Measurements from ENCODE around the gene AATF. TPM values are rescaled to one million over a fixed set of nuclear protein-coding genes. Genes with fewer than 3 reads are reported as not detected.

Gene AATF
- total RNA-seq, 1 experiment from 2014 or later = 186 TPM

DNA sequence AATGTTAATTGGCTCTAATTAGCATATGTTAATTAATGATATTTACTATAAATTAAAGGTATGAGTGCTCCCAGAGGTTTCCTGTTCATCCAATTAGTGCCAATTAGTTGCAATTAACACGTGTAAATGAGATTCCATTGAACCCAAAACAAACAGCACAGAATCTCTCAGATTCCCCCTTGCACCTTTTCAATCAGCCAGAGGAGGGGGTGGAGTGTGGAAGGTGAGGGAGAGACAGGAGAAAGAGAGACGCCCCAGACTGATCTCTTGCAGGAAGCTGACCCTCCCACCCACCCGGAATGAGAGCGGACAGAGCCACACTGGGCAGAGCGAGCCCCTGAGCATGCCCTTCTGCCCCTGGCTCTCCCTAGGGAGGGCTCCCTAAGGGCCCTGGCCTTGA is 35.6 kb upstream of the AATF start:
- BruUV-seq (replicated peaks) = no TSS peak
- H3K4me1 Mint-ChIP-seq (ENCODE audit: low read depth, unreplicated experiment) = peaks cover 3% of the 10 kb centered on the region
- no peak for DNase-seq
- H3K9me3 Mint-ChIP-seq (ENCODE audit: low read depth, unreplicated experiment) = no peaks in the 10 kb centered on the region
- no peak overlapping the region for H3K27ac Mint-ChIP-seq (ENCODE audit: unreplicated experiment)
- H3K27me3 Mint-ChIP-seq (ENCODE audit: unreplicated experiment) = peaks cover 44% of the 10 kb centered on the region
- TF ChIP-seq, protein P1, sequence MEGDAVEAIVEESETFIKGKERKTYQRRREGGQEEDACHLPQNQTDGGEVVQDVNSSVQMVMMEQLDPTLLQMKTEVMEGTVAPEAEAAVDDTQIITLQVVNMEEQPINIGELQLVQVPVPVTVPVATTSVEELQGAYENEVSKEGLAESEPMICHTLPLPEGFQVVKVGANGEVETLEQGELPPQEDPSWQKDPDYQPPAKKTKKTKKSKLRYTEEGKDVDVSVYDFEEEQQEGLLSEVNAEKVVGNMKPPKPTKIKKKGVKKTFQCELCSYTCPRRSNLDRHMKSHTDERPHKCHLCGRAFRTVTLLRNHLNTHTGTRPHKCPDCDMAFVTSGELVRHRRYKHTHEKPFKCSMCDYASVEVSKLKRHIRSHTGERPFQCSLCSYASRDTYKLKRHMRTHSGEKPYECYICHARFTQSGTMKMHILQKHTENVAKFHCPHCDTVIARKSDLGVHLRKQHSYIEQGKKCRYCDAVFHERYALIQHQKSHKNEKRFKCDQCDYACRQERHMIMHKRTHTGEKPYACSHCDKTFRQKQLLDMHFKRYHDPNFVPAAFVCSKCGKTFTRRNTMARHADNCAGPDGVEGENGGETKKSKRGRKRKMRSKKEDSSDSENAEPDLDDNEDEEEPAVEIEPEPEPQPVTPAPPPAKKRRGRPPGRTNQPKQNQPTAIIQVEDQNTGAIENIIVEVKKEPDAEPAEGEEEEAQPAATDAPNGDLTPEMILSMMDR (IDR thresholded peaks at IDR 0.05; ENCODE audit: unreplicated experiment) = no peak
- CTCF ChIA-PET = interaction anchor here (0.5 kb wide), 1 partner anchor 90 kb away, joined by 3 read pairs; no protein-coding TSS in a partner anchor
- no peaks in the 10 kb centered on the region for H3K36me3 Mint-ChIP-seq (ENCODE audit: insufficient read depth, unreplicated experiment)
- no peak overlapping the region for H3K4me3 Mint-ChIP-seq (ENCODE audit: low read depth, unreplicated experiment)
- intact Hi-C loops (cut with micrococcal nuclease; ENCODE audit: unreplicated experiment) = no loop called here

DNA sequence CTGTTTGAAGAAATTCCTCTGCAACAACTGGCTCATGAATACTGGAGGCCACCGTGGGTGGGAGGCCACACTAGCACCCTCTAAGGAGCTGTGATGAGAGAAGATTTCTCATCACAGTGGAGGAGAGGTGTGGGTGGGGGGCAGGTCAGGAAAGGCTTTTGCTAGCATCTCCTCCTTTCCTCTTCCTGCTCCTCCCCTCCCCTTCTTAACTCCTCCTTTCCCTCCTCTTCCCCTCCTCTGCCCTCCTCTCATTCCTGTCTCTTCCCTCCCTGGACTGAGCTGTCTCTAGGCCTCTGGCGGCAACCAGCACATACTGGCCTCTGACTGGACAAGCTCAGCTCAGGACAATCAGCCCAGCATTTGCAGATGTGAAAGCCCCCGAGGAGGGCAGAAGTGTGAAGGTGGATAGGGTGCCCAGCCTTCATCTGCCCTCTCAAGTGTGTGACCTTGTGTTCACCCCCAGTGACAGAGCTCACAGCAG is 30.5 kb upstream of the AATF start:
- CTCF ChIA-PET = interaction anchor here (0.5 to 1.4 kb wide), 5 partner anchors 19 to 57 kb away, joined by 3 to 8 read pairs (median 4); no protein-coding TSS in a partner anchor
- TF ChIP-seq, protein P1 (IDR thresholded peaks at IDR 0.05; ENCODE audit: unreplicated experiment) = no peak
- no peak for DNase-seq
- no peaks in the 10 kb centered on the region for H3K27me3 Mint-ChIP-seq (ENCODE audit: unreplicated experiment)
- no peak overlapping the region for H3K4me3 Mint-ChIP-seq (ENCODE audit: low read depth, unreplicated experiment)
- intact Hi-C loops (cut with micrococcal nuclease; ENCODE audit: unreplicated experiment) = no loop called here
- no peaks in the 10 kb centered on the region for H3K9me3 Mint-ChIP-seq (ENCODE audit: low read depth, unreplicated experiment)
- peaks cover 18% of the 10 kb centered on the region for H3K36me3 Mint-ChIP-seq (ENCODE audit: insufficient read depth, unreplicated experiment)
- H3K27ac Mint-ChIP-seq (ENCODE audit: unreplicated experiment) = no peak overlapping the region
- no TSS peak for BruUV-seq (replicated peaks)
- peaks cover 54% of the 10 kb centered on the region for H3K4me1 Mint-ChIP-seq (ENCODE audit: low read depth, unreplicated experiment)

DNA sequence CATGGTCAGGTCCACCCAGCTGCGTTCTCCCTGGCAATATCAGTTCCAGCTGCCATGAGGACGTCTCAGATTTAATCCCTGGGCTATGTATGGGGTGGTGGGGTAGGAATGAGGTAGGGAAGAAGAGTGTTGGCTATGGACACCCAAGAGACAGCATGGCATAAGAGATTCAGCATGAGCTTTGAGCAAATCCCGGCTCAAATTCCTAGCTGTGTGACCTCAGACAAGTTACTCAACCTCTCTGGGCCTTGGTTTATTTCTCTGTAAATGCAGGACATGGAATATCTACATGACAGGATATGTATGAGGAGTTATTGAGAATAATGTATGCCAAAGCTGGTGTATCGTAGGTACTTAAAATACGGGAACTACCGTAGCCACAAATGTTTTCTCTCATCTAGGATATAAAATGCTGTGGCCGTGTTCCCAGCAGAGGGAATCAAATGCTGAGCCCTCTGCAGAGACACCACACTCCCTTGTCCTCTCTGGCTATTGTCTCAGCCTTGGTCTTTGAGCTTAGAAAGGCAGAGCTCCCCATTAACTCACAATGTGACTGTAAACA is 29.3 kb upstream of the AATF start:
- Mint-ChIP-seq H3K4me1 (ENCODE audit: low read depth, unreplicated experiment) (peaks cover 67% of the 10 kb centered on the region), H3K36me3 (ENCODE audit: insufficient read depth, unreplicated experiment) (peaks cover 23% of the 10 kb centered on the region), H3K9me3 (ENCODE audit: low read depth, unreplicated experiment) (no peaks in the 10 kb centered on the region), H3K27ac (ENCODE audit: unreplicated experiment) (peak overlapping the region; percentile 93), H3K27me3 (ENCODE audit: unreplicated experiment) (no peaks in the 10 kb centered on the region), H3K4me3 (ENCODE audit: low read depth, unreplicated experiment) (no peak overlapping the region)
- BruUV-seq (replicated peaks) = no TSS peak
- CTCF ChIA-PET = interaction anchor here (1.4 kb wide), 1 partner anchor 20 kb away, joined by 8 read pairs; no protein-coding TSS in a partner anchor
- TF ChIP-seq, protein P1 (IDR thresholded peaks at IDR 0.05; ENCODE audit: unreplicated experiment) = no peak
- DNase-seq = no peak
- intact Hi-C loops (cut with micrococcal nuclease; ENCODE audit: unreplicated experiment) = loop anchor here (1.0 kb wide), 1 partner anchor 19 kb away; no protein-coding TSS in a partner anchor

DNA sequence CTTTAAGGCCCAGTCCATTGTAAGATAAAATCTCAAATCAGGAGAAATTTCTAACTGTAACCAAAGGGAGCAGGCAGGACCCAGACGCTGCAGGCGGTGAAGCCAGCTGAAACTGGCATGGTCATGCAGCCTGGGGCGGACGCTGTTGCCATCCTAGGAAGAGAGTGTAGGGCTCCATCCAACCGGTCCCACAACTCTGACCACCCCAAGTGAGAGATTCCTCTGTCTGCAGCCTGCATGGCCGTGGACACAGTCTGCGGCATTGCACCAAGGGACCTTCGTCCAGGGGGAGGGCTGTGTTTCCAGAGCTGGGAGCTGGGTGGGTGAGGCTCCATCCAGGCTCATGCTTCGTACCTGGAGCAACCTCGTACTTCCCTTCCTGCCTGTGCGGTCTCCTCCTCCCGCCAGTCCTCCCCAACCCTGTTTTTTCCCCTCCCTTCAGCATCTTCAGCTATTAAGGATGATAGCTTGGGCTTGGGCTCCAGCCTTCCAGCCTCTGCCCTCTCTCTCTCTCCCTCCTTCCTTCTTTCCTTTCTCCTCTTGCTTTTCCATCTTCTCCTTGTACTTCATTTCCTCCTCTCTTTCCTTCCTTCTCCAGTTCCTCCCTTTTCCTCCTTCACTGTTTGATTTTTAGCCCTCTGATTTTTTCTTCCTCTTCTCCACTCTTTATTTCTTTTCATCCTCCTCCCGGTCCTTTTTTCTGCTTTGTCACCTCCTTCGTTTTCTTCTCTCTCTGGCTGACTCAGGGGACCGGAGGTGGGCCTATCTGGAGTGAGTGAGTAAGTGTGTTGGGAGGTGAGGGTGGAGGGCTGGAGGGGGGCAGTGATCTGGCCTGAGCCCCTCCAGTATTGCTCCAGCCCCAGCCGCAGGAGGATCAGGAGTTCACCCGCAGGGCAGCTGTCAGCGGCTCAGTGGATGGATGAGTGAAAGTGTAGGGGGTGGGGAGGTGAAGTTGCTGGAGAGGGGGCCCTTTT is 28.4 kb upstream of the AATF start:
- H3K9me3 Mint-ChIP-seq (ENCODE audit: low read depth, unreplicated experiment) = no peaks in the 10 kb centered on the region
- CTCF ChIA-PET = interaction anchor here (1.1 to 1.5 kb wide), 5 partner anchors 10 to 128 kb away, joined by 3 to 15 read pairs (median 5); partner anchors contain the start of gene AATF
- H3K36me3 Mint-ChIP-seq (ENCODE audit: insufficient read depth, unreplicated experiment) = peaks cover 23% of the 10 kb centered on the region
- peak; percentile 79 for DNase-seq
- peak overlapping the region; percentile 45 for H3K4me3 Mint-ChIP-seq (ENCODE audit: low read depth, unreplicated experiment)
- intact Hi-C loops (cut with micrococcal nuclease; ENCODE audit: unreplicated experiment) = loop anchor here (2.0 to 5.0 kb wide), 2 partner anchors 28 to 68 kb away; partner anchors contain the start of gene AATF
- peak overlapping the region; percentile 93 for H3K27ac Mint-ChIP-seq (ENCODE audit: unreplicated experiment)
- no peaks in the 10 kb centered on the region for H3K27me3 Mint-ChIP-seq (ENCODE audit: unreplicated experiment)
- TF ChIP-seq, protein P1 (IDR thresholded peaks at IDR 0.05; ENCODE audit: unreplicated experiment) = no peak
- peaks cover 72% of the 10 kb centered on the region for H3K4me1 Mint-ChIP-seq (ENCODE audit: low read depth, unreplicated experiment)
- no TSS peak for BruUV-seq (replicated peaks)

Measured in Calu3 (cell line).